ENCODE results near the gene SH3RF3. TPM values are rescaled to one million over a fixed set of nuclear protein-coding genes. Genes with fewer than 3 reads are reported as not detected.

SH3RF3 gene
- total and polyA plus RNA-seq, 12 donors: 0.72 to 19.1 (median 12.2) TPM

- Histone ChIP-seq H3K27ac (no peak overlapping the region), H3K4me1 (replicated peaks in 1 of 2) (no peaks in the 10 kb centered on the region), H3K9me3 (replicated peaks in 1 of 3) (no peaks in the 10 kb centered on the region), H3K36me3 (replicated peaks in 1 of 2) (no peaks in the 10 kb centered on the region), H3K27me3 (no peaks in the 10 kb centered on the region), H3K4me3 (no peak overlapping the region)
- WGBS, 4 donors: 92 to 97% (median 95%) methylated on average over 5 of the region's 5 CpGs
- no peak for DNase-seq
- intact Hi-C loops (cut with DNase I): no loop called here
- no peak for TF ChIP-seq POLR2A (IDR thresholded peaks at IDR 0.05)
- TF ChIP-seq CTCF (IDR thresholded peaks at IDR 0.05): no peak
Observed at GRCh38 chr2:109463891-109464290, 334.9 kb downstream of the SH3RF3 start.

DNA sequence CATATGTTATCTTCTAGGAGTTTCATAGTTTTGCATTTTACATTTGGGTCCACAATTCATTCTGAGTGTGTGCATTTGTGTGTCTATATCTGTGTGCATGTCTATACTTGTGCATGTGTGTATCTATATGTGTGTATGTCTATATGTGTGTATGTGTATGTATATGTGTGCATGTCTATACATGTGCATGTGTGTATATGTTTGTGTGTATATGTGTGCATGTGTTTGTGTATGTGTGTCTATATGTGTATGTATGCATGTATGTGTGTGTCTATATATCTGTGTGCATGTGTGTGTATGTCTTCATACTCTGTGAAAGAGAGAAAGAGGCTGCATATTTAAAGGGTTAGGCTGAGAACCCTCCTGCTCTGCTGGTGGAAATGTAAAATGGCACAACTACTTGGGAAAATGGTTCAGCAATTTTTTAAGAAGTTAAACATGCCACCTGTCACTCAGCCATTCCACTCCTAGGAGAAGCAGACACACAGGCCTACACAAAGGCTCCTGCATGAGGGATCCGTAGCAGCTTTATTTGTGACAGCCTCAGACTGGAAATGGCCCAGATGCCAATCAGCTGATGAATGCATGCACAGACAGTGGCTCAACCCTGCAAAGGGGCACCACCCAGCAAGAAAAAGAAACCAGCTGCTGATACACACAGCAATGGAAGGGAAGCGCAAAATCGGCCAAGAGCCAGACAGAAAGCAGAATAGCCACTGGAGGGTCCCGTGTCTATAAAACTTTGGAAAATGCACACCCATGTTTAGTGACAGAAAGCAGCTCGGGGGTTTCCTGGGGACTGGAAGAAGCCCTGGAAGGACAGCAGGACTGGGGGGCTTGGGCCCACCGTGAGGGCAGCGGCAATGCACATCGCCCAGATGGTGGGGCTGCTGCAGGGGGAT lies 337.9 kb downstream of the SH3RF3 start:
- Histone ChIP-seq H3K9me3 (replicated peaks in 1 of 3) (no peaks in the 10 kb centered on the region), H3K4me3 (no peak overlapping the region), H3K36me3 (replicated peaks in 1 of 2) (no peaks in the 10 kb centered on the region), H3K4me1 (replicated peaks in 1 of 2) (peaks cover 0 to 7% of the 10 kb centered on the region in 2 donors), H3K27me3 (no peaks in the 10 kb centered on the region), H3K27ac (no peak overlapping the region)
- TF ChIP-seq CTCF (IDR thresholded peaks at IDR 0.05) (no peak), POLR2A (IDR thresholded peaks at IDR 0.05) (no peak)
- intact Hi-C loops (cut with DNase I): no loop called here
- no peak for DNase-seq
- WGBS, 4 donors: 89 to 94% (median 92%) methylated on average over 8 of the region's 8 CpGs

GRCh38 chr2:109467701-109468100 lies 338.7 kb downstream of the SH3RF3 start:
- intact Hi-C loops (cut with DNase I): no loop called here
- Histone ChIP-seq H3K4me3 (no peak overlapping the region), H3K36me3 (replicated peaks in 1 of 2) (no peaks in the 10 kb centered on the region), H3K27me3 (no peaks in the 10 kb centered on the region), H3K4me1 (replicated peaks in 1 of 2) (peaks cover 0 to 7% of the 10 kb centered on the region in 2 donors), H3K27ac (no peak overlapping the region), H3K9me3 (replicated peaks in 1 of 3) (no peaks in the 10 kb centered on the region)
- DNase-seq: no peak
- WGBS, 4 donors: 90 to 96% (median 94%) methylated on average over 9 of the region's 9 CpGs
- TF ChIP-seq CTCF (IDR thresholded peaks at IDR 0.05) (no peak), POLR2A (IDR thresholded peaks at IDR 0.05) (no peak)

DNA sequence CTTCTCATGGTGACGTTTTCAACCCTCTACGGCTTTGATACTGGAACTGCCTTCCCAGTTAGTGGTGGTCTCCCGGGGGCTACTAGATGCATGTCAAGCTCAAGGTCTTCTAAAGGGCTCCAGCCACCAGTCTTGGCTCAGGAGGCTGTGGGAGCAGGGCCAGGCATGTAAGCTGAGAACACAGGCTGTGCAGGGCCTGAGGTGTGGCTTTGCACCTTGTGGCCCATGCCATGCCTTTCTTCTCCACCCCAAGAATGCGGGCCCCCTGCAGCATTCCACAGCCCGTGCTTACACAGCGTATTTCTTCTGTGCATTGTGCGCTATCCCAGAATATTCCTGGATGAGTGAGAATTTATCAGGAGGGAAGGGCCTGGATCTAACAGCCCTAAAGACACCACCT lies 339.9 kb downstream of the SH3RF3 start:
- Histone ChIP-seq H3K4me1 (replicated peaks in 1 of 2) (peaks cover 0 to 7% of the 10 kb centered on the region in 2 donors), H3K9me3 (replicated peaks in 1 of 3) (no peaks in the 10 kb centered on the region), H3K36me3 (replicated peaks in 1 of 2) (no peaks in the 10 kb centered on the region), H3K4me3 (no peak overlapping the region), H3K27me3 (no peaks in the 10 kb centered on the region), H3K27ac (no peak overlapping the region)
- no peak for TF ChIP-seq POLR2A (IDR thresholded peaks at IDR 0.05)
- no peak for DNase-seq
- WGBS, 4 donors: 89 to 95% (median 92%) methylated on average over 5 to 7 of the region's 7 CpGs
- intact Hi-C loops (cut with DNase I): no loop called here

DNA sequence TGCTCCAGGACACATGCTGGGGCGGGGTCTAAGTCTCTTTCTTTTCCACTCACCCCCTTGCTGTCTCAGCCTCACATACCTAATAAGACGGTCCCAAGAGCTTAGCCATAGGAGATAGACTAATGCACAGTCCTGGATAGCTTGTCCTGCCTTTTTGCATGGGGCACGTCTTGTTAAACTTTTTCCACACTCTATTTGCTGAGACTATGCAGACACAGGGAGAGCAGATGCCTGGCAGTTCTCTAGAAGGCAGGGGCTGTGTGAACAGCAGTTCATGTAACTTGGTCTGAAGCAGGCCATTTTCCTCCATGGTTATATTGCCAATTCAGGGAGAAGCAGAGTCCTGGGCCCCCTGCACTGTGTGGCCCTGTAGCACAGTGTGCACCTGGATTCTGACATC lies 342.7 kb downstream of the SH3RF3 start:
- Histone ChIP-seq H3K36me3 (replicated peaks in 1 of 2) (no peaks in the 10 kb centered on the region), H3K4me1 (replicated peaks in 1 of 2) (peaks cover 0 to 7% of the 10 kb centered on the region in 2 donors), H3K27me3 (no peaks in the 10 kb centered on the region), H3K4me3 (no peak overlapping the region), H3K9me3 (replicated peaks in 1 of 3) (no peaks in the 10 kb centered on the region), H3K27ac (no peak overlapping the region)
- TF ChIP-seq POLR2A (IDR thresholded peaks at IDR 0.05): no peak
- TF ChIP-seq CTCF (IDR thresholded peaks at IDR 0.05): no peak
- 97 to 100% (median 97%) methylated on average over 3 of the region's 3 CpGs for WGBS, 4 donors
- intact Hi-C loops (cut with DNase I): no loop called here
- DNase-seq: no peak

All from adrenal gland (tissue), 12 donors.